ENCODE data around the gene PDGFRA.
"Not testable (repeated sequence)": the region's sequence is repeated elsewhere in the genome, so short reads cannot be mapped to it uniquely, and the experiment has no call there.

The PDGFRA gene

GRCh38 chr4:54228056-54228527, 1.0 kb upstream of the PDGFRA start:
- DNase-seq, result no peak

GRCh38 chr4:54228546-54228945, 547 bp upstream of the PDGFRA start:
- no peak for DNase-seq

- DNase-seq, result no peak
These were observed 764 bp downstream of the PDGFRA start for GRCh38 chr4:54229631-54230483.

- no peak for DNase-seq
These were observed 1.7 kb downstream of the PDGFRA start for GRCh38 chr4:54230484-54231418.

- DNase-seq, result no peak
These were observed 2.3 kb downstream of the PDGFRA start for GRCh38 chr4:54231419-54231767.

- DNase-seq, result no peak
These were observed 2.9 kb downstream of the PDGFRA start for GRCh38 chr4:54231768-54232688.

GRCh38 chr4:54233277-54233696, 4.2 kb downstream of the PDGFRA start:
- DNase-seq, result peak; percentile 15

- DNase-seq, result no peak
These were observed 4.8 kb downstream of the PDGFRA start for GRCh38 chr4:54233697-54234496.

- no peak for DNase-seq
These were observed 5.6 kb downstream of the PDGFRA start for GRCh38 chr4:54234497-54235205.

- not testable (repeated sequence) for DNase-seq
These were observed 7.2 kb downstream of the PDGFRA start for GRCh38 chr4:54236316-54236715.

GRCh38 chr4:54237770-54238169, 8.7 kb downstream of the PDGFRA start:
- no peak for DNase-seq

- DNase-seq, result no peak
These were observed 9.3 kb downstream of the PDGFRA start for GRCh38 chr4:54238389-54238788.

GRCh38 chr4:54241268-54241823, 12.3 kb downstream of the PDGFRA start:
- DNase-seq, result not testable (repeated sequence)

- DNase-seq, result not testable (repeated sequence)
These were observed 14.4 kb downstream of the PDGFRA start for GRCh38 chr4:54243541-54243940.

GRCh38 chr4:54252312-54252711, 23.2 kb downstream of the PDGFRA start:
- DNase-seq, result not testable (repeated sequence)

GRCh38 chr4:54254116-54254914, 25.2 kb downstream of the PDGFRA start:
- no peak for DNase-seq

GRCh38 chr4:54254915-54255246, 25.8 kb downstream of the PDGFRA start:
- DNase-seq, result no peak

GRCh38 chr4:54255881-54256280, 26.8 kb downstream of the PDGFRA start:
- no peak for DNase-seq
